Retinal pigment epithelial cell (primary cell): Measurements from ENCODE around the gene CGNL1.

Source experiments
- DNase-seq: peaks from one replicate; pipeline ENCODE4 v3.0.0-alpha.2; 2010; ENCODE audit warnings: low read depth
- H3K4me3 ChIP-seq: 2 replicates; pipeline ENCODE4 v1.5.1; 2011; ENCODE audit warnings: mild to moderate bottlenecking, low read length, control low read depth, moderate library complexity
- TF ChIP-seq, protein P1 (sequence below): conservative IDR thresholded peaks from 2 replicates; pipeline ENCODE4 v1.5.1; 2011; ENCODE audit warnings: low read depth, low read length, control low read depth, inconsistent platforms

The CGNL1 gene

DNA sequence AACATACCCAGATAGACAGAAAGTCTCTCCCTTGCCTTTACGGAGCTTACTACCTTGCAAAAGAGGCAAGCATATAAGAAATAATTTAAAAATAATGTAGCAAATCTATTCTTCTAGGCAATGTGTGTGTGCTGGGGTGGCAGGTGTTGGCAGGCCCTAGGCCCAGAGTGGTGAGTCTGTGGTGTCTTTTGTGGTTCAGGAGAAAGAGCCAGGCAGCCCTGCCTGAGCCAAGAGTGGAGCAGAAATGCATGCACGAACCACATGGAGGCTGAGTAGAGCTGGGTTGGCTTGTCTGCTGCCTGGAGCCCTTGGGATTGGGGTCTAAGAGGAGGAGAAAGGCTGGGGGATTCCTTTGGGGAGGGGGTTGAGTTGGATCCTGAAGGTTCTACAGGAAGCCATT lies 145.2 kb downstream of the CGNL1 start:
- TF ChIP-seq, protein P1, sequence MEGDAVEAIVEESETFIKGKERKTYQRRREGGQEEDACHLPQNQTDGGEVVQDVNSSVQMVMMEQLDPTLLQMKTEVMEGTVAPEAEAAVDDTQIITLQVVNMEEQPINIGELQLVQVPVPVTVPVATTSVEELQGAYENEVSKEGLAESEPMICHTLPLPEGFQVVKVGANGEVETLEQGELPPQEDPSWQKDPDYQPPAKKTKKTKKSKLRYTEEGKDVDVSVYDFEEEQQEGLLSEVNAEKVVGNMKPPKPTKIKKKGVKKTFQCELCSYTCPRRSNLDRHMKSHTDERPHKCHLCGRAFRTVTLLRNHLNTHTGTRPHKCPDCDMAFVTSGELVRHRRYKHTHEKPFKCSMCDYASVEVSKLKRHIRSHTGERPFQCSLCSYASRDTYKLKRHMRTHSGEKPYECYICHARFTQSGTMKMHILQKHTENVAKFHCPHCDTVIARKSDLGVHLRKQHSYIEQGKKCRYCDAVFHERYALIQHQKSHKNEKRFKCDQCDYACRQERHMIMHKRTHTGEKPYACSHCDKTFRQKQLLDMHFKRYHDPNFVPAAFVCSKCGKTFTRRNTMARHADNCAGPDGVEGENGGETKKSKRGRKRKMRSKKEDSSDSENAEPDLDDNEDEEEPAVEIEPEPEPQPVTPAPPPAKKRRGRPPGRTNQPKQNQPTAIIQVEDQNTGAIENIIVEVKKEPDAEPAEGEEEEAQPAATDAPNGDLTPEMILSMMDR: no peak
- no peak for DNase-seq
- no peak overlapping the region for H3K4me3 ChIP-seq

GRCh38 chr15:57522148-57522547 lies 145.8 kb downstream of the CGNL1 start:
- no peak overlapping the region for H3K4me3 ChIP-seq
- peak; percentile 34 for DNase-seq
- TF ChIP-seq, protein P1: no peak

- no peak overlapping the region for H3K4me3 ChIP-seq
- no peak for DNase-seq
- TF ChIP-seq, protein P1: no peak
Measured at GRCh38 chr15:57525581-57525980, 149.3 kb downstream of the CGNL1 start.

GRCh38 chr15:57526076-57526475 lies 149.8 kb downstream of the CGNL1 start:
- TF ChIP-seq, protein P1: no peak
- no peak overlapping the region for H3K4me3 ChIP-seq
- DNase-seq: no peak

DNA sequence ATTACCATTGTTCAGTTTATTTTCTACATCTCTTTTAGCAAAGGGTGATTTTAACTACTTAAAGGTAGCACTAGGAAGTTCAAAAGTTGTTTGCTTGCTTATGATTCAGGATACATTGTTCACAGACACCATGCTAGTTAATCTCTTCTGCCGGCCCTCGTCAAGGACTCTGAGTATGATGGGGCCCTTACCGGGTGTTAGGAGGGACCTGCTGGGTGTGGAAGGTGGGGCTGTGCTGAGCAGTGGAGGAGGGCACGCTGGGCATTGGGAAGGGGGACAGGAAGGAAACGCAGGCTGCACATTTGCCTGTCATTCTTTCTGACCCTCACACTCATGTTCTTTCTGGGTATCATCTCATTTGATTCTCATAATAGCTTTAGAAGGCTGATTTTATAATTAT lies 150.3 kb downstream of the CGNL1 start:
- TF ChIP-seq, protein P1: no peak
- H3K4me3 ChIP-seq: no peak overlapping the region

DNA sequence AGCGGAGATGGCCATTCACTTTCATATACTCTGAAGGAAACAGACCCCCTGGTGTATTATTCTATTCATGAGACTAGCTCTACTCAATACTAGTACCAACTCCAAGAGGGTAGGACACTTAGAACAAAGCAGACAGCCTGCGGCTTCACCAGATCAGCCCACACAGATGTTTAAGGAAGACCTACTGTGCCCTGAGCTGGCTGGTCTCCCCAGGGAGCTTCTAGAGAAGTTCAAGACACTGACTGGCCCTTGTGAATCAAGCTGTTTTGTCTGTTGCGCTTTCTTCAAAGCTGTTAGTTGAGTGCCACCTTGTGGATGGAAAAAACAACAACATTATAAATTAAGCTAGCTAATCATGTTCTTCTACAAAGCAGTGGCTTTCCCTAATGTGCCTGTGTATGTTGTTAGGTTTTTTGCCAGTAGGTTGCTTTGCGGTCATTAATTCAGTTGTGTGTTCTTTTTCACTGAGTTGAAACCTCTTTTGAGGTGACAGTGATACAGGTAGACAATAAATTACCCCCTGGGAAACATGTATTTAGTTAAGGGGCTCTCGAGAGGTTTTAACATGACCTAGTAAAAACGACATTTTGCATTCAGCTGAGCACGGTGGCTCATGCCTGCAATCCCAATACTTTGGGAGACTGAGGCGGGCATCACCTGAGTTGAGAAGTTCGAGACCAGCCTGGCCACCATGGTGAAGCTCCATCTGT lies 151.2 kb downstream of the CGNL1 start:
- TF ChIP-seq, protein P1: peak; percentile 50
- DNase-seq: no peak

More for the DNA sequence above, 150.3 kb downstream of the CGNL1 start:
- no peak for DNase-seq

GRCh38 chr15:57528940-57529565 lies 152.7 kb downstream of the CGNL1 start:
- DNase-seq: no peak
- no peak overlapping the region for H3K4me3 ChIP-seq
- TF ChIP-seq, protein P1: no peak

More for the DNA sequence above, 151.2 kb downstream of the CGNL1 start:
- H3K4me3 ChIP-seq: no peak overlapping the region
